ENCODE measurements around the gene TNRC6C.
"Not testable (repeated sequence)": the region's sequence is repeated elsewhere in the genome, so short reads cannot be mapped to it uniquely, and the experiment has no call there.

The TNRC6C gene

GRCh38 chr17:78133971-78134898 is 175.7 kb downstream of the TNRC6C start:
- peak in 2 of 4 experiments; percentile 59 to 65 for DNase-seq (ENCODE audit: low read depth in 4 of 4, low spot score in 1 of 4)

- DNase-seq (ENCODE audit: low read depth in 4 of 4, low spot score in 1 of 4), result no peak
These were observed 176.4 kb downstream of the TNRC6C start for GRCh38 chr17:78134899-78135385.

DNA sequence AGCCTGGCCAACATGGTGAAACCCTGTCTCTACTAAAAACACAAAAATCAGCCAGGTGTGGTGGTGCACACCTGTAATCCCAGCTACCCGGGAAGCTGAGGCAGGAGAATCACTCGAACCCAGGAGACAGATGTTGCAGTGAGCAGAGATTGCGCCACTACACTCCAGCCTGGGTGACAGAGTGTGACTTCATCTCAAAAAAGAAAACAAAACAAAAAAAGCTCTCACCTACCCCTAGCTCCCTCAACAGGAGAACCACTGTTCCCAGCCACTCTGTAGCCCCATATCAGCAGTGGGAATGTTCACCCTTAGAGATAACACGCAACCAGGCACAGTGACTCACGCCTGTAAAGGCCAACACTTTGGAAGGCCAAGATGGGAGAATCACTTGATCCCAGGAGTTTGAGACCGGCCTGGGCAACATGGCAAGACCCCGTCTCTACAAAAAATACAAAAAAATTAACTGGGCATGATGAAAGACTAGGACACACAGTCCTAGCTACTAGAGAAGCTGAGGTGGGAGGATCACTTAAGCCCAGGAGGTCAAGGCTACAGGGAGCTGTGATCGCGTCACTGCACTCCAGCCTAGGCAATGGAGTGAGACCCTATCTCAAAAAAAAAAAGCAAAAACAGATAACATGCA is 177.5 kb downstream of the TNRC6C start:
- no peak for DNase-seq (ENCODE audit: low read depth in 4 of 4, low spot score in 1 of 4)

- no peak for DNase-seq (ENCODE audit: low read depth in 4 of 4, low spot score in 1 of 4)
These were observed 179.1 kb downstream of the TNRC6C start for GRCh38 chr17:78137392-78138203.

GRCh38 chr17:78138204-78139060 is 179.9 kb downstream of the TNRC6C start:
- DNase-seq (ENCODE audit: low read depth in 4 of 4, low spot score in 1 of 4), result no peak

DNA sequence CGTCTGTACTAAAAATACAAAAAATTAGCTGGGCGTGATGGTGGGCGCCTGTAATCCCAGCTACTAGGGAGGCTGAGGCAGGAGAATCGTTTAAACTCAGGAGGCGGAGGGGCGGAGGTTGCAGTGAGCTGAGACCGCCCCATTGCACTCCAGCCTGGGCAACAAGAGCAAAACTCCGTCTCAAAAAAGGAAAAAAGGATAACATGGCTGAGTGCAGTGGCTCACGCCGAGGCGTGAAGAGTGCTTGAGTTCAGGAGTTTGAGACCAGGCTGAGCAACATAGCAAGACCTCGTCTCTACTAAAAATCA is 181.3 kb downstream of the TNRC6C start:
- DNase-seq (ENCODE audit: low read depth in 4 of 4, low spot score in 1 of 4), result not testable (repeated sequence)

GRCh38 chr17:78140169-78141051 is 181.9 kb downstream of the TNRC6C start:
- peak; percentile 73 to 97 (median 82) for DNase-seq (ENCODE audit: low read depth in 4 of 4, low spot score in 1 of 4)

DNA sequence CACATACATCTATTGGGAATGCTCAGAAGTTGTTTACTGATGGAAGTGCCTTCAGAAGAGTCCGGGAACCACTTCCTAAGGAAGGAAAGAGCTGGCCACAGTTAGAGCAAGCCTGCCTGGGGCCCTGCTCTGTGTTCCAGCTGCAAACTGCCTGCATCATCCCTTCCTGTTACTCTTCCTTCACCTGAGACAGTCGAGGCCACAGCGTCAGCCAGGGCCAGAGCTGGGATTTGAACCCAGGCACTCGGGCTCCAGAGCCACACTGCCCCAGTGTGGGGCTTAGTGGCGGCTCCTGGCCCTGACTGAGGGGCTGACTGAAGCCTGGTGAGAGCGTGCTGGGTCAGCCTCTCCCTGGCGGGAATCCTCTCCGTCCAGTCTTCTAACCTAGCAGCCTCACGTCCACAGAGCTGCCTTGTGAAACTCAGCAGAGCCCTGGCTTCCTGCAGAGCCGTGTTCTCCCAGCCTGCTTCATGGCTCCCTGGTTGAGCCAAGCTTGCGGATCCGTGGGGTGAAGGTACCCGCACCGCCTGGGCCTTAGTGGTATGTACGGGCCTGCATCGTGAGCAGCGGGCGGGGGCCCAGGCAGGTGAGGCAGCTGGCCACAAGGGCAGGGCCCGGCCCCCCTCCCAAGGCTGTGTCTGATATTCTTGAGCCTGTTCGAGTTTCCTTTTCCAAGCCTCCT is 183.1 kb downstream of the TNRC6C start:
- no peak for DNase-seq (ENCODE audit: low read depth in 4 of 4, low spot score in 1 of 4)

GRCh38 chr17:78142119-78142861 is 183.8 kb downstream of the TNRC6C start:
- DNase-seq (ENCODE audit: low read depth in 4 of 4, low spot score in 1 of 4), result no peak

DNA sequence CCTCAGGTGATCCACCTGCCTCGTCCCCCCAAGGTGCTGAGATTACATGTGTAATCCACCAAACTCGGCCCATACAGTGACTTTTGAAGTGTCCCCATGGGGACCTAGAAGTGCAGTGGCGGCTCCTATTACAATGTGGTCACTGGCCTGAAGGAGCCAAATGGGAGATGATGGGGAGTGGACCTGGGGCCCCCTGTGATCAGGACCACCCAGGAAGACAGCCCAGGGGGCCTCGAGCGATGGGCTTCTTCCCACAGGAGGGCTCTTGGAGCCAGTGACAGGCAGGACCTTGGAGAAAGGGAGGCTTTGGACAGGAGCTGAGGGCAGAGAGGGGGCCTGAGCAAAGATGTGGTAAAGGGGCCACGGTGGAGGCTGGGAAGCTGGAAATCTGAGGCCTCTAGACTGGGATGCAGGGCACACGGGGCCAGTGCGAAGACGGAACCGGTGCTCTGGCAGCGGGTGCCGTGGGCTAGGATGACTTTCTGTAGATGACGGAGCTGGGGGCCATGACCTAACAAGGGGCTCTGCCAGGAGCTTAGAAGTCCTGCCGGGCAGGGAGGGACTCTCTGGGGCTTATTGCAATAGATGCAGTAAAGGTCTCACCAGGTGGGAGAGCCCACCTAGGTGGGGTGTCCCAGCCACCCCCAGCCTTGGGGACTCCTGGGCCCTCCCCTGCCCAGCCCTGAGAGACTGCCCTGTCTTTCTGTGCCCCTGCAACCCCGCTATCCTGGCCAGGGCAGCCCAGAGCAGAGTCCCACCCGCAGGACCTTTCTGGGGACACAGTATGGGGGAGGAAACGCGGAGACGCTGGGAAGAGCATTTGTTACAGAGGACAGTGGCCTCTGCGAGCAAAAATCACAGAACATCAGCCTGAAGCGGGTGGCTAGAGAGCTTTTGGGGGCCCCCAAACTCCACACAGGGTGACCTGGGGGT is 185.0 kb downstream of the TNRC6C start:
- no peak for DNase-seq (ENCODE audit: low read depth in 4 of 4, low spot score in 1 of 4)

DNA sequence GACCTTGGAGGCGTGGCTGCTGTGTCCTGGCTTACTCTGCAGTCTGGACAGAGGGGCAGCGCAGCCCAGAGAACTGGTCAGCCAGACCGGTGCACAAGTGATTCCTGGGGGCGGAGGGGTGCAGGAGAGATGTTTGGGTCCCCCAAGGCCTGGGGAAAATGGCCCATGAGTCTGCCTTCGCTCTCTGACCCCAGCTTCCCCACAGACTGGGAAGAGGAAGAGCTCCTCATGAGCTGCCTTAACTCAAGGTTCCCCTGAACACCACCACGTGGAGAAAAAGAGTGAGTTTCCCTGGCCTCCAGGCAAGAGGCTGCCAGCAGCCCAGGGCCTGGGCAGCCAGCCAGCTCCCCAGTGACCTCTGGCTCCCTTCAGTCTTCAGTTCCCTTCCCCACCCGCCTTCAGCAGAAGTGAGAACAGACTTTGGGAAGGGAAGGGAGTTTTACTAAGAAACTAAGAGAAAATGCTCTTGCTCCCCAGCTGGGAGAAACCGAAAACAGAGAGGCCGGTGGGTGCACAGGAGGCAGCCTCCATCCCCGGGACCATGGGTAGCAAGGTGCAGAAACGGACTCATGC is 185.7 kb downstream of the TNRC6C start:
- no peak for DNase-seq (ENCODE audit: low read depth in 4 of 4, low spot score in 1 of 4)

DNA sequence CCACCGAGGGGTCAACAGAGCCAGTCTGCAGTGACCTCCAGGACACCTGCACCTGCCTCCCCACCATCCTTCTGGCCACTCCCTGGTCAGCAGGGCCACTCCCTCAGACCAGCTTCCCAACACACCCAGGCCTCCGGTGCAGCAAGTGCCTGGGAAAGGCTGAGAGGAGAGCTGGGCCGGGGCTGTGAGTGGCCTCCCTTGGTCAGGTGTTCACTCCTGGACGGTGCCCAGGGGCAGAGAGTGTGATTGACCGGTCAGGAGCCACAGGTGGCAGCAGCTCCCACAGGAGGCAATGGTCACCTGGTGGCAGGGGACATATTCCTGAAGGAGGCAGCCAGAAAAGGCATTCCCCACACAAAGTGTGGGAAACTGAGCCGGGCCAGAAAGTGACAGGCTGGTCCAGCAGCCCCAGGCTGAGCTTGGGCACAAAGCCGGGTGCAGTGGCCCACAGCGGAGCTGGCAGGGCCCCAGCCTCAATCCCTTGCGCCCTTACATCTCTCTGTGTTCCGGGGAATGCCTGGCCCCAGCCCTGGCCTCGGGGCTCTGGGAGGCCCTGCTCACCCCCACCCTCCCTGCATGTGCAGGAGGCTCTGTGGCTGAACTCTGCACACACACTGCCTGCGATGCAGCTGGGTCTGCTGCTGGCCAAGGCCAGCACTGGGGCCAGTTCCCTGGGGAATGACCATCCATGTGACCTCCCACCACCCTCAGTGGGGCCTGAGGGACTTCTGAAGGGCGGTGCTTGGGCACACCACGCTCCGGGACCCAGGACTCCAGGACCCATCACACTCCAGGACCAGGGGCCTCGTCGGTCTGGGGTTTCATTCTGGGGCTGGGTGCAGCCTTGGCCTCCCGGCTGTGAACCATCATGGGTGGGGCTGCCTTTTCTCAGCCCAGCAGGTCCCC is 186.5 kb downstream of the TNRC6C start:
- DNase-seq (ENCODE audit: low read depth in 4 of 4, low spot score in 1 of 4), result no peak

DNA sequence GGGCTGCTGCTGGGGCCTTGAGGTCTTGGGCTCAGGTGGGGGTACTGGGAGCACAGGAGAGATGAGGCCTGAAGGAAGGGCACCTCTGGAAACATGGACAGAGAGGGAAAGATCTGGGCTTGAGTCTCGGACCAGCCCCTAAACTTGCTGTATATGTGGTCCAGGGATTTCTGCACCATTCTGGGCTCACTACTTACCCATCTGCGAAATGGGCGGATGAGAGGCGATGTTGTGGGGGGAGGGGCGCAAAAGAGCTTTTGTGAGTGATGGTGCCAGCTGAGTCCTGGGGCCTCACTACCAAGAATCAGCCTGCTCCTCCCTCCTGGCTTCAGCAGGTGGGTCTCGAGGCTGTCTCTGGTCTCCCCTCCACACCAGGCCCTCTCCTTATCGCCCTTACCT is 188.0 kb downstream of the TNRC6C start:
- no peak for DNase-seq (ENCODE audit: low read depth in 4 of 4, low spot score in 1 of 4)

DNA sequence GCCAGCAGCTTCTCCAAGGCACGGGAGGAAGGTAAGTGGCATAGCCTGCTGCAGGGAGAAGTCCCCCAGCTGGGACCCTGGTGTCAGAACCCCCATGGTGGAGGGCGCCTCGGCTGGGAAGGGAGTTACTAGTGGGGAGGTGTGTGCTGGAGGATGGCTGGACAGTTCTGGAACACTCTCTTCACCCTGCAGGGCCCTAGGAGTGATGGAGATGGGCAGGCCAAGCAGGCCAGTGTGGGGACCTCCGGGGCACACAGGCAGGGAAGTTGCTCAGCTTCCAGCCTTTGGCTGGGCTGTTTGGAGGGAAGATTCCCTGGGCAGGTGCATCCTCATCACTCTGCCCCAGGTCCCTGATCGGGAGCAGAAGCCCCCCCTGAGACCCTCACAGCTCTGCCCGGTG is 188.4 kb downstream of the TNRC6C start:
- no peak for DNase-seq (ENCODE audit: low read depth in 4 of 4, low spot score in 1 of 4)

DNA sequence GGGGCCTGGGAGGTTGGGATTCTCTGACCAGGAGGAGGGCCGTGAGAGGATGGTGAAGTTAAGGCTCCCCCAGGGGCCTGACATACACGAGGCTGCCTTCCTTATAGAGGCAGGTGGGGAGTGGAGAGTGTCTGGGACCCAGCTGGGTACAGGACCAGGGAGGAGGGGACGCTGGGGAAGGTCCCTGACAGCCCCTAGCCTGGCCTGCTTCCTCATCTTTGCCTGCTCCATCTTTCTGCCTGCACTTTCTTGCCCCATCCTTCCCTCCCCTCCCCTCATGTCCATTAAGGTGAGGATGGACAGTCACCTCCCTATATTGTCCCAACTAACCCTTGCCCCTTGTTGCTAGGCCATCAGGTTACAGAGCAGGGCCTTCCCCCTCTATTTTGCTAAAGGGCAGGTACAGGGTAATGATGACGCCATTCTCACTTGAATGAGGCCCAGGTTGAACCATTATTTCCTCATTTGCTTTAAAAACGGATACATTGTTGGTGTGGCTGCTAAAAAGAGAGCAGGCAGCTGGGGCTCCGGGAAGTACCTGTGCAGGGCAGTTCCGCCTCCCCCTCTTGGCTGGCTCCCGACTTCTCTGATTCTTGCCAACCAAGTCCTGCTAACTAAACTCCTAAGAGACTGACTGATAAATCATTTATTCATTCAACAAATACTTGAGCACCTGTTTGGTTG is 189.0 kb downstream of the TNRC6C start:
- DNase-seq (ENCODE audit: low read depth in 4 of 4, low spot score in 1 of 4), result no peak
